Vagina (tissue), 2 donors: ENCODE measurements around the gene RIPOR3. TPM values are rescaled to one million over a fixed set of nuclear protein-coding genes. Genes with fewer than 3 reads are reported as not detected.

Experiments
- DNase-seq, 2 donors: peaks; one replicate each; pipeline ENCODE4 v3.0.0-alpha.2; 2017; ENCODE audit errors: extremely low spot score in 2 of 2
- H3K27ac ChIP-seq: fragments of 200-600 bp; sonication (generic); one replicate; pipeline ENCODE4 v1.5.1; 2019
- H3K27me3 ChIP-seq: fragments of 200-600 bp; sonication (generic); one replicate; pipeline ENCODE4 v1.5.1; 2019
- H3K36me3 ChIP-seq, 2 donors: fragments of 200-600 bp; sonication (generic); one replicate each; pipeline ENCODE4 v1.5.1; 2017 to 2019
- H3K4me1 ChIP-seq: fragments of 200-600 bp; sonication (generic); one replicate; pipeline ENCODE4 v1.5.1; 2019
- H3K4me3 ChIP-seq, 2 donors: fragments of 200-600 bp; sonication (generic); 1 replicate in 1 of 2; 2 replicates in 1 of 2; pipeline ENCODE4 v1.5.1; 2016 to 2019
- H3K9me3 ChIP-seq: fragments of 200-600 bp; sonication (generic); one replicate; pipeline ENCODE4 v1.5.1; 2019
- POLR2A ChIP-seq, 2 donors: fragments of 450-650 bp; IDR thresholded peaks; one replicate each; pipeline ENCODE4 v1.6.1; 2017; ENCODE audit warnings: antibody characterized with exemption in 2 of 2, mild to moderate bottlenecking in 2 of 2, moderate library complexity in 2 of 2
- POLR2AphosphoS5 ChIP-seq, 2 donors: sonication (generic); formaldehyde crosslinking; IDR thresholded peaks; one replicate each; pipeline ENCODE4 v1.9.0; 2017; ENCODE audit warnings: antibody characterized with exemption in 2 of 2, mild to moderate bottlenecking in 2 of 2, low read depth in 1 of 2; ENCODE audit not compliant: insufficient read depth in 1 of 2
- intact Hi-C: fragments of 100-400 bp; cut with DNase I; formaldehyde crosslinking; loops from one replicate; pipeline ENCODE4 v1.15.1; 2023
- total RNA-seq: library from RNA; depleted of rRNA; stranded (reverse); fragments of >200 nt; gene quantifications from one replicate; pipeline ENCODE4 v1.2.3, GENCODE V29; 2016
- TF ChIP-seq, protein P1 (sequence below), 3 experiments: fragments of 450-650 bp in 2 of 3; fragments of 200-600 bp in 1 of 3; sonication (generic) in 1 of 3; IDR thresholded peaks; one replicate each; pipeline ENCODE4 v1.5.1; 2017 to 2019; ENCODE audit warnings: antibody characterized with exemption in 3 of 3, mild to moderate bottlenecking in 2 of 3, moderate library complexity in 2 of 3

RIPOR3 gene
- total RNA-seq, 1 donor from 2014 or later: 38.1 TPM

DNA sequence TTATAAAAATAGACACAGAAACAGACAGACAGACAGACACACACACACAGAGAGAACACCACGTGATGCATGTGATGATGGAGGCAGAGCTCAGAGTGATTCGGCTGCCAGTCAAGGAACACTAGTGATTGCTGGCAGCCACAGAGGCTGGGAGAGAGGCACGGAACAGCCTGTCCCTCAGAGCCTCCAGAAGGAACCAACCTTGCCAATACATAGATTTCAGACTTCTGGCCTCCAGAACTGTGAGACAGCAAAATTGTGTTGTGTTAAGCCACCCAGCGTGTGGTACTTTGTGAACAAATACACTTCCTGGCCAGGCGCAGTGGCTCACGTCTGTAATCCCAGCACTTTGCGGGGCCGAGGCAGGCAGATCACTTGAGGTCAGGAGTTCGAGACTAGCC lies 30.5 kb upstream of the RIPOR3 start:
- peak overlapping the region; percentile 74 for H3K27ac ChIP-seq
- no peak overlapping the region for H3K4me3 ChIP-seq
- peak; percentile 59 to 67 for TF ChIP-seq POLR2AphosphoS5 (IDR thresholded peaks at IDR 0.05; ENCODE audit: insufficient read depth in 1 of 2, low read depth in 1 of 2)
- TF ChIP-seq, protein P1, sequence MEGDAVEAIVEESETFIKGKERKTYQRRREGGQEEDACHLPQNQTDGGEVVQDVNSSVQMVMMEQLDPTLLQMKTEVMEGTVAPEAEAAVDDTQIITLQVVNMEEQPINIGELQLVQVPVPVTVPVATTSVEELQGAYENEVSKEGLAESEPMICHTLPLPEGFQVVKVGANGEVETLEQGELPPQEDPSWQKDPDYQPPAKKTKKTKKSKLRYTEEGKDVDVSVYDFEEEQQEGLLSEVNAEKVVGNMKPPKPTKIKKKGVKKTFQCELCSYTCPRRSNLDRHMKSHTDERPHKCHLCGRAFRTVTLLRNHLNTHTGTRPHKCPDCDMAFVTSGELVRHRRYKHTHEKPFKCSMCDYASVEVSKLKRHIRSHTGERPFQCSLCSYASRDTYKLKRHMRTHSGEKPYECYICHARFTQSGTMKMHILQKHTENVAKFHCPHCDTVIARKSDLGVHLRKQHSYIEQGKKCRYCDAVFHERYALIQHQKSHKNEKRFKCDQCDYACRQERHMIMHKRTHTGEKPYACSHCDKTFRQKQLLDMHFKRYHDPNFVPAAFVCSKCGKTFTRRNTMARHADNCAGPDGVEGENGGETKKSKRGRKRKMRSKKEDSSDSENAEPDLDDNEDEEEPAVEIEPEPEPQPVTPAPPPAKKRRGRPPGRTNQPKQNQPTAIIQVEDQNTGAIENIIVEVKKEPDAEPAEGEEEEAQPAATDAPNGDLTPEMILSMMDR (IDR thresholded peaks at IDR 0.05): no peak
- no peaks in the 10 kb centered on the region for H3K9me3 ChIP-seq
- no peaks in the 10 kb centered on the region for H3K27me3 ChIP-seq
- intact Hi-C loops: no loop called here
- no peak for DNase-seq
- H3K36me3 ChIP-seq: no peaks in the 10 kb centered on the region
- H3K4me1 ChIP-seq: peaks cover 34% of the 10 kb centered on the region

- intact Hi-C loops: no loop called here
- H3K27ac ChIP-seq: peak overlapping the region; percentile 74
These were observed 29.2 kb upstream of the RIPOR3 start for GRCh38 chr20:50720582-50720981.

DNA sequence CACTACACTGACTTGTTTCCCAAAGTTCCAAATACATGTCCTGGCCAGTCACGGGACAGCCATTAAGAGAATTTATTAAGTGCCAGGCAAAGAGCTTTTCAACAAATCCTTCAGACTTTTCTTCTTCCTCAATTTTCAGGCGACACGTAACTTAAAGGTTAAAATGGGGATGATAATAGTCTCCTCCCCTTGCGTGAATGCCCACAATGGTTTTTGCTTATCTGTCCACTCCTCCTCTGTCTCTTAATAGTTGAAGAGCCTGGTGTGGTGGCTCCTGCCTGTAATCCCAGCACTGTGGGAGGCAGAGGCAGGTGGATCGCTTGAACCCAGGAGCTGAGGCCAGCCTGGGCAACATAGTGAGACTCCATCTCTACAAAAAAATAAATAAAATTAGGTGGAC lies 28.7 kb upstream of the RIPOR3 start:
- Histone ChIP-seq H3K4me1 (peaks cover 17% of the 10 kb centered on the region), H3K27ac (no peak overlapping the region), H3K9me3 (no peaks in the 10 kb centered on the region), H3K36me3 (no peaks in the 10 kb centered on the region), H3K27me3 (no peaks in the 10 kb centered on the region), H3K4me3 (no peak overlapping the region)
- no peak for DNase-seq
- TF ChIP-seq POLR2AphosphoS5 (IDR thresholded peaks at IDR 0.05; ENCODE audit: insufficient read depth in 1 of 2, low read depth in 1 of 2): no peak
- no peak for TF ChIP-seq POLR2A (IDR thresholded peaks at IDR 0.05)
- TF ChIP-seq, protein P1 (IDR thresholded peaks at IDR 0.05): no peak
- intact Hi-C loops: no loop called here

More at GRCh38 chr20:50720582-50720981, 29.2 kb upstream of the RIPOR3 start:
- no peaks in the 10 kb centered on the region for H3K36me3 ChIP-seq
- no peak for TF ChIP-seq POLR2A (IDR thresholded peaks at IDR 0.05)
- no peak for TF ChIP-seq POLR2AphosphoS5 (IDR thresholded peaks at IDR 0.05; ENCODE audit: insufficient read depth in 1 of 2, low read depth in 1 of 2)
- TF ChIP-seq, protein P1 (IDR thresholded peaks at IDR 0.05): no peak
- no peak for DNase-seq
- no peaks in the 10 kb centered on the region for H3K9me3 ChIP-seq
- H3K4me1 ChIP-seq: peaks cover 22% of the 10 kb centered on the region
- no peaks in the 10 kb centered on the region for H3K27me3 ChIP-seq
- H3K4me3 ChIP-seq: no peak overlapping the region

DNA sequence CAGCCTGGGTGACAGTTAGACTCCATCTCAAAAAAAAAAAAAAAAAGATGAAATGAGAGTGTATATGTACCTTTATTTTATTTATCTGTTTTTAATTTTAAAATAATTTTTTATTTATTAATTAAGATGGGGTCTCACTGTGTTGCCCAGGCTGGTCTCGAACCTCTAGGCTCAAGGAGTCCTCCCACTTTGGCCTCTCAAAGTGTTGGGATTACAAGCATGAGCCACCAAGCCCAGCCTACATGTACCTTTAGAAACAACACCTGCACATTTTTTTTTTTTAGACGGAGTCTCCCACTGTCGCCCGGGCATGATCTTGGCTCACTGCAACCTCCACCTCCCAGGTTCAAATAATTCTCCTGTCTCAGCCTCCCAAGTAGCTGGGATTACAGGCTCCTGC lies 28.0 kb upstream of the RIPOR3 start:
- intact Hi-C loops: loop anchor here (10.0 kb wide), 1 partner anchor 95 kb away; no protein-coding TSS in a partner anchor

More for the DNA sequence above, 28.0 kb upstream of the RIPOR3 start:
- Histone ChIP-seq H3K36me3 (no peaks in the 10 kb centered on the region), H3K27ac (no peak overlapping the region), H3K4me3 (no peak overlapping the region), H3K9me3 (no peaks in the 10 kb centered on the region), H3K4me1 (peaks cover 11% of the 10 kb centered on the region), H3K27me3 (no peaks in the 10 kb centered on the region)
- TF ChIP-seq POLR2AphosphoS5 (IDR thresholded peaks at IDR 0.05; ENCODE audit: insufficient read depth in 1 of 2, low read depth in 1 of 2): no peak
- TF ChIP-seq POLR2A (IDR thresholded peaks at IDR 0.05): no peak
- TF ChIP-seq, protein P1 (IDR thresholded peaks at IDR 0.05): no peak
- no peak for DNase-seq
